ENCODE measurements around the gene PRLHR. TPM values are rescaled to one million over a fixed set of nuclear protein-coding genes. Genes with fewer than 3 reads are reported as not detected.

PRLHR gene
- total RNA-seq, 4 donors from 2014 or later: not detected

GRCh38 chr10:118544401-118544948 is 51.0 kb downstream of the PRLHR start:
- no peak overlapping the region for H3K4me3 ChIP-seq
- TF ChIP-seq CTCF (IDR thresholded peaks at IDR 0.05 in 4 of 5, conservative IDR thresholded peaks at IDR 0.05 in 1 of 5): no peak
- TF ChIP-seq POLR2A (IDR thresholded peaks at IDR 0.05): no peak
- in situ Hi-C loops (cut with MboI; ENCODE audit: low sequenced_read_pairs in 4 of 4): no loop called here
- ATAC-seq (no peak), DNase-seq (no peak)
- no peaks in the 10 kb centered on the region for H3K27me3 ChIP-seq
- no peaks in the 10 kb centered on the region for H3K36me3 ChIP-seq
- H3K4me1 ChIP-seq: no peaks in the 10 kb centered on the region
- H3K27ac ChIP-seq: no peak overlapping the region
- intact Hi-C loops (cut with DNase I; ENCODE audit: low total_unique reads): no loop called here
- H3K9me3 ChIP-seq: no peaks in the 10 kb centered on the region

GRCh38 chr10:118543714-118544400 is 51.6 kb downstream of the PRLHR start:
- intact Hi-C loops (cut with DNase I; ENCODE audit: low total_unique reads): no loop called here
- H3K27ac ChIP-seq: no peak overlapping the region
- no peaks in the 10 kb centered on the region for H3K4me1 ChIP-seq
- no peaks in the 10 kb centered on the region for H3K9me3 ChIP-seq
- TF ChIP-seq POLR2A (IDR thresholded peaks at IDR 0.05): no peak
- TF ChIP-seq CTCF (IDR thresholded peaks at IDR 0.05 in 4 of 5, conservative IDR thresholded peaks at IDR 0.05 in 1 of 5): no peak
- H3K4me3 ChIP-seq: no peak overlapping the region
- H3K27me3 ChIP-seq: no peaks in the 10 kb centered on the region
- in situ Hi-C loops (cut with MboI; ENCODE audit: low sequenced_read_pairs in 4 of 4): no loop called here
- no peaks in the 10 kb centered on the region for H3K36me3 ChIP-seq
- no peak for ATAC-seq
- no peak for DNase-seq

GRCh38 chr10:118542745-118543144 is 52.7 kb downstream of the PRLHR start:
- intact Hi-C loops (cut with DNase I; ENCODE audit: low total_unique reads): no loop called here
- no peak for DNase-seq
- in situ Hi-C loops (cut with MboI; ENCODE audit: low sequenced_read_pairs in 4 of 4): no loop called here
- TF ChIP-seq CTCF (IDR thresholded peaks at IDR 0.05 in 4 of 5, conservative IDR thresholded peaks at IDR 0.05 in 1 of 5) (no peak), POLR2A (IDR thresholded peaks at IDR 0.05) (no peak)
- Histone ChIP-seq H3K36me3 (no peaks in the 10 kb centered on the region), H3K27ac (no peak overlapping the region), H3K4me3 (no peak overlapping the region), H3K4me1 (no peaks in the 10 kb centered on the region), H3K27me3 (no peaks in the 10 kb centered on the region), H3K9me3 (no peaks in the 10 kb centered on the region)
- no peak for ATAC-seq

GRCh38 chr10:118542205-118542604 is 53.2 kb downstream of the PRLHR start:
- H3K27ac ChIP-seq: no peak overlapping the region
- H3K27me3 ChIP-seq: no peaks in the 10 kb centered on the region
- no peak for DNase-seq
- H3K4me1 ChIP-seq: no peaks in the 10 kb centered on the region
- in situ Hi-C loops (cut with MboI; ENCODE audit: low sequenced_read_pairs in 4 of 4): no loop called here
- no peak overlapping the region for H3K4me3 ChIP-seq
- no peak for ATAC-seq
- no peaks in the 10 kb centered on the region for H3K36me3 ChIP-seq
- TF ChIP-seq POLR2A (IDR thresholded peaks at IDR 0.05) (no peak), CTCF (IDR thresholded peaks at IDR 0.05 in 4 of 5, conservative IDR thresholded peaks at IDR 0.05 in 1 of 5) (no peak)
- intact Hi-C loops (cut with DNase I; ENCODE audit: low total_unique reads): no loop called here
- no peaks in the 10 kb centered on the region for H3K9me3 ChIP-seq
